Sigmoid colon (tissue), 4 donors: ENCODE data around the gene MACROD2.

Source experiments
- EP300 ChIP-seq, 4 donors: sonication (generic); formaldehyde crosslinking; IDR thresholded peaks; one replicate each; pipeline ENCODE4 v1.6.1; 2017; ENCODE audit warnings: antibody characterized with exemption in 4 of 4
- POLR2A ChIP-seq, 2 donors: fragments of 450-650 bp; IDR thresholded peaks; one replicate each; pipeline ENCODE4 v1.6.1; 2016; ENCODE audit warnings: antibody characterized with exemption in 2 of 2, mild to moderate bottlenecking in 2 of 2, moderate library complexity in 2 of 2
- POLR2AphosphoS5 ChIP-seq, 4 donors: sonication (generic); formaldehyde crosslinking; IDR thresholded peaks; one replicate each; pipeline ENCODE4 v1.6.1; 2017; ENCODE audit warnings: antibody characterized with exemption in 4 of 4
- TF ChIP-seq, protein P1 (sequence below), 4 experiments: fragments of 450-650 bp in 3 of 4; fragments of 200-600 bp in 1 of 4; IDR thresholded peaks; one replicate each; pipeline ENCODE4 v1.5.1; 2016 to 2019; ENCODE audit warnings: antibody characterized with exemption in 4 of 4, mild to moderate bottlenecking in 3 of 4, moderate library complexity in 2 of 4

DNA sequence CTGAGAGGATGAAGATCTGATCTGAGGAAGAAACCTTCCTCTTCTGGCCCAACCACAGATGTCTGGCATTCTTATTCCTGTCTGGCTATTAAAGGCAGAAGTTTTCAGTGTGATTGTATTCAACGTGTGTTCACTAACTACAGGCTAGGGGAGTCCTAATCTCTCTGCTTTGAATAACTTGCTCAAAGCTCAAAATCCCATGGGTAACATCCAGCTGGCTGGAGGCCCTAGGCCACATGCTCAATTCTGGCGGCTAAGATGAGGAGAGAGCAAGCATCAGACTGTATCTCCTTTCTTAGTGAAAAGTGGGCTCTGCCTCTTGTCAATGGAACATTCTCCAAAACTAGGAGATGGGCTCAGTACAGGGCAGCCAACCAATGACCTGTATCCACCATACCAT lies 2099.9 kb downstream of the MACROD2 start:
- no peak for TF ChIP-seq POLR2AphosphoS5 (IDR thresholded peaks at IDR 0.05)
- TF ChIP-seq, protein P1, sequence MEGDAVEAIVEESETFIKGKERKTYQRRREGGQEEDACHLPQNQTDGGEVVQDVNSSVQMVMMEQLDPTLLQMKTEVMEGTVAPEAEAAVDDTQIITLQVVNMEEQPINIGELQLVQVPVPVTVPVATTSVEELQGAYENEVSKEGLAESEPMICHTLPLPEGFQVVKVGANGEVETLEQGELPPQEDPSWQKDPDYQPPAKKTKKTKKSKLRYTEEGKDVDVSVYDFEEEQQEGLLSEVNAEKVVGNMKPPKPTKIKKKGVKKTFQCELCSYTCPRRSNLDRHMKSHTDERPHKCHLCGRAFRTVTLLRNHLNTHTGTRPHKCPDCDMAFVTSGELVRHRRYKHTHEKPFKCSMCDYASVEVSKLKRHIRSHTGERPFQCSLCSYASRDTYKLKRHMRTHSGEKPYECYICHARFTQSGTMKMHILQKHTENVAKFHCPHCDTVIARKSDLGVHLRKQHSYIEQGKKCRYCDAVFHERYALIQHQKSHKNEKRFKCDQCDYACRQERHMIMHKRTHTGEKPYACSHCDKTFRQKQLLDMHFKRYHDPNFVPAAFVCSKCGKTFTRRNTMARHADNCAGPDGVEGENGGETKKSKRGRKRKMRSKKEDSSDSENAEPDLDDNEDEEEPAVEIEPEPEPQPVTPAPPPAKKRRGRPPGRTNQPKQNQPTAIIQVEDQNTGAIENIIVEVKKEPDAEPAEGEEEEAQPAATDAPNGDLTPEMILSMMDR (IDR thresholded peaks at IDR 0.05): no peak
- no peak for TF ChIP-seq POLR2A (IDR thresholded peaks at IDR 0.05)
- no peak for TF ChIP-seq EP300 (IDR thresholded peaks at IDR 0.05)
